DOHH2 (cell line): ENCODE results near the gene PPP3CA.

Experiments used
- H3F3A ChIP-seq: fragments of 200-600 bp; sonication (generic), shearing (Covaris generic); 2 replicates; pipeline ENCODE4 v1.6.0; 2016; ENCODE audit warnings: antibody characterized with exemption, mild to moderate bottlenecking; ENCODE audit not compliant: control insufficient read depth, insufficient read depth
- H3K27ac ChIP-seq: fragments of 200-600 bp; sonication (generic); 2 replicates; pipeline ENCODE4 v1.5.1; 2014; ENCODE audit warnings: low read depth, mild to moderate bottlenecking, low read length, moderate library complexity
- H3K27me3 ChIP-seq: fragments of 200-600 bp; sonication (generic); 2 replicates; pipeline ENCODE4 v1.6.1; 2014; ENCODE audit warnings: mild to moderate bottlenecking, low read length, mixed read lengths; ENCODE audit not compliant: control insufficient read depth
- H3K36me3 ChIP-seq: fragments of 200-600 bp; sonication (generic); 2 replicates; pipeline ENCODE4 v1.6.1; 2014; ENCODE audit warnings: mild to moderate bottlenecking, low read length, moderate library complexity, mixed read lengths; ENCODE audit not compliant: control insufficient read depth
- H3K4me1 ChIP-seq: fragments of 200-600 bp; sonication (generic); 2 replicates; pipeline ENCODE4 v1.6.1; 2014; ENCODE audit warnings: mild to moderate bottlenecking, low read length, mixed read lengths; ENCODE audit not compliant: control insufficient read depth
- H3K4me2 ChIP-seq: fragments of 200-600 bp; sonication (generic); 2 replicates; pipeline ENCODE4 v1.6.0; 2014; ENCODE audit warnings: mild to moderate bottlenecking, low read length, moderate library complexity
- H3K4me3 ChIP-seq: fragments of 200-600 bp; sonication (generic); 2 replicates; pipeline ENCODE4 v1.5.1; 2014; ENCODE audit warnings: mild to moderate bottlenecking, low read length, mixed read lengths
- H3K79me2 ChIP-seq: fragments of 200-600 bp; sonication (generic); 2 replicates; pipeline ENCODE4 v1.6.1; 2014; ENCODE audit warnings: mild to moderate bottlenecking, low read length, mixed read lengths; ENCODE audit not compliant: control insufficient read depth
- H3K9me2 ChIP-seq: fragments of 200-600 bp; sonication (generic); replicated peaks from 2 replicates; pipeline ENCODE4 v1.6.1; 2014; ENCODE audit warnings: mild to moderate bottlenecking, low read length, mixed read lengths; ENCODE audit not compliant: control insufficient read depth
- H3K9me3 ChIP-seq: fragments of 200-600 bp; sonication (generic); 2 replicates; pipeline ENCODE4 v1.6.1; 2014; ENCODE audit warnings: antibody characterized with exemption, low read length, mixed read lengths; ENCODE audit not compliant: control insufficient read depth, insufficient read depth
- H4K20me1 ChIP-seq: fragments of 200-600 bp; sonication (generic); 2 replicates; pipeline ENCODE4 v1.6.0; 2014; ENCODE audit warnings: low read depth, mild to moderate bottlenecking, antibody characterized with exemption, low read length, moderate library complexity; ENCODE audit not compliant: control insufficient read depth, insufficient read depth
- EZH2phosphoT487 ChIP-seq: fragments of 200-600 bp; sonication (generic); IDR thresholded peaks from 2 replicates; pipeline ENCODE4 v1.6.1; 2017; ENCODE audit warnings: borderline replicate concordance, mild to moderate bottlenecking, antibody characterized with exemption, low read length, moderate library complexity, mixed read lengths
- TF ChIP-seq, protein P1 (sequence below): fragments of 200-600 bp; sonication (generic); IDR thresholded peaks from one replicate; pipeline ENCODE4 v1.5.1; 2014; ENCODE audit warnings: antibody characterized with exemption, mild to moderate bottlenecking, low read depth, low read length; ENCODE audit not compliant: poor library complexity, severe bottlenecking

PPP3CA gene

GRCh38 chr4:101153653-101154052 lies 193.7 kb downstream of the PPP3CA start:
- H3K4me3 ChIP-seq = no peak overlapping the region
- no peaks in the 10 kb centered on the region for H4K20me1 ChIP-seq
- no peaks in the 10 kb centered on the region for H3K79me2 ChIP-seq
- no peaks in the 10 kb centered on the region for H3K9me2 ChIP-seq
- no peaks in the 10 kb centered on the region for H3K27me3 ChIP-seq
- TF ChIP-seq, protein P1, sequence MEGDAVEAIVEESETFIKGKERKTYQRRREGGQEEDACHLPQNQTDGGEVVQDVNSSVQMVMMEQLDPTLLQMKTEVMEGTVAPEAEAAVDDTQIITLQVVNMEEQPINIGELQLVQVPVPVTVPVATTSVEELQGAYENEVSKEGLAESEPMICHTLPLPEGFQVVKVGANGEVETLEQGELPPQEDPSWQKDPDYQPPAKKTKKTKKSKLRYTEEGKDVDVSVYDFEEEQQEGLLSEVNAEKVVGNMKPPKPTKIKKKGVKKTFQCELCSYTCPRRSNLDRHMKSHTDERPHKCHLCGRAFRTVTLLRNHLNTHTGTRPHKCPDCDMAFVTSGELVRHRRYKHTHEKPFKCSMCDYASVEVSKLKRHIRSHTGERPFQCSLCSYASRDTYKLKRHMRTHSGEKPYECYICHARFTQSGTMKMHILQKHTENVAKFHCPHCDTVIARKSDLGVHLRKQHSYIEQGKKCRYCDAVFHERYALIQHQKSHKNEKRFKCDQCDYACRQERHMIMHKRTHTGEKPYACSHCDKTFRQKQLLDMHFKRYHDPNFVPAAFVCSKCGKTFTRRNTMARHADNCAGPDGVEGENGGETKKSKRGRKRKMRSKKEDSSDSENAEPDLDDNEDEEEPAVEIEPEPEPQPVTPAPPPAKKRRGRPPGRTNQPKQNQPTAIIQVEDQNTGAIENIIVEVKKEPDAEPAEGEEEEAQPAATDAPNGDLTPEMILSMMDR = no peak
- TF ChIP-seq EZH2phosphoT487 = no peak
- H3K4me1 ChIP-seq = peaks cover 22% of the 10 kb centered on the region
- H3K9me3 ChIP-seq = no peaks in the 10 kb centered on the region
- no peaks in the 10 kb centered on the region for H3K36me3 ChIP-seq
- H3K4me2 ChIP-seq = peak overlapping the region; percentile 14
- H3K27ac ChIP-seq = no peak overlapping the region
- H3F3A ChIP-seq = no peaks in the 10 kb centered on the region

DNA sequence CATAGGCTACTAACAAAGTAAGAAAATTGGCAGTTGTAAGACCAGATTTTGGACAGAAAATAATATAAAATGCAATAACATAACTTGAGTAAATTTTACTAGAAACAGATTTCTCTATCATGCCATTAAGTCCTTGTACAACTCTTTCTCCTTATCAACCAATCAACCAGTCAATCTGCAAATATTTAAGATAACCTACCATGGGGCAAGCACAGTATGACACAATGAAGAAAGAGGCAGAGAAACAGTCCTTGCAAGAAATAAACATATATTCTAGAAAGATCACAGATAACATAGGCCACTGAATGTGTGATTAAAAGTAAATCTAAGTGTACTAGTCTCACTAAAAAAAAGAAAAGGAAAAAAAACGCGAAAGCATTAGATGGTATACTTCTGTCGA lies 194.8 kb downstream of the PPP3CA start:
- no peak overlapping the region for H3K4me2 ChIP-seq
- H3K9me2 ChIP-seq = no peaks in the 10 kb centered on the region
- H3K27ac ChIP-seq = no peak overlapping the region
- H3K9me3 ChIP-seq = no peaks in the 10 kb centered on the region
- no peaks in the 10 kb centered on the region for H3F3A ChIP-seq
- TF ChIP-seq, protein P1 = no peak
- TF ChIP-seq EZH2phosphoT487 = no peak
- H3K27me3 ChIP-seq = no peaks in the 10 kb centered on the region
- H4K20me1 ChIP-seq = no peaks in the 10 kb centered on the region
- no peaks in the 10 kb centered on the region for H3K36me3 ChIP-seq
- H3K79me2 ChIP-seq = no peaks in the 10 kb centered on the region
- peaks cover 22% of the 10 kb centered on the region for H3K4me1 ChIP-seq
- no peak overlapping the region for H3K4me3 ChIP-seq

GRCh38 chr4:101148551-101148950 lies 198.8 kb downstream of the PPP3CA start:
- Histone ChIP-seq H3K36me3 (no peaks in the 10 kb centered on the region), H3K9me3 (no peaks in the 10 kb centered on the region), H3K9me2 (no peaks in the 10 kb centered on the region), H4K20me1 (no peaks in the 10 kb centered on the region), H3F3A (no peaks in the 10 kb centered on the region), H3K4me2 (no peak overlapping the region), H3K79me2 (no peaks in the 10 kb centered on the region), H3K4me3 (no peak overlapping the region), H3K27ac (no peak overlapping the region), H3K27me3 (no peaks in the 10 kb centered on the region), H3K4me1 (peaks cover 4% of the 10 kb centered on the region)
- TF ChIP-seq EZH2phosphoT487 = no peak
- TF ChIP-seq, protein P1 = no peak

GRCh38 chr4:101147283-101147682 lies 200.0 kb downstream of the PPP3CA start:
- Histone ChIP-seq H3F3A (no peaks in the 10 kb centered on the region), H3K27ac (no peak overlapping the region), H3K36me3 (no peaks in the 10 kb centered on the region), H3K9me2 (no peaks in the 10 kb centered on the region), H3K27me3 (no peaks in the 10 kb centered on the region), H3K4me3 (no peak overlapping the region), H3K9me3 (no peaks in the 10 kb centered on the region), H3K4me1 (peaks cover 7% of the 10 kb centered on the region), H3K79me2 (no peaks in the 10 kb centered on the region), H3K4me2 (no peak overlapping the region), H4K20me1 (no peaks in the 10 kb centered on the region)
- TF ChIP-seq EZH2phosphoT487 = no peak
- TF ChIP-seq, protein P1 = no peak
